Breast epithelium (tissue), 4 donors: Measurements from ENCODE around the gene HGF. TPM values are rescaled to one million over a fixed set of nuclear protein-coding genes. Genes with fewer than 3 reads are reported as not detected.

Experiments
- DNase-seq, 2 donors: peaks; one replicate each; pipeline ENCODE4 v3.0.0-alpha.2; 2019; ENCODE audit warnings: low spot score in 2 of 2
- H3K27ac ChIP-seq, 2 donors: fragments of 200-600 bp; sonication (generic) in 1 of 2; one replicate each; pipeline ENCODE4 v1.5.1; 2016 to 2019; ENCODE audit warnings: mild to moderate bottlenecking in 1 of 2
- H3K27me3 ChIP-seq, 2 donors: fragments of 200-600 bp; sonication (generic) in 1 of 2; one replicate each; pipeline versions ENCODE4 v1.5.1 to v1.6.0; 2017 to 2019; ENCODE audit warnings: control low read depth in 1 of 2, mild to moderate bottlenecking in 1 of 2
- H3K36me3 ChIP-seq: fragments of 200-600 bp; one replicate; pipeline ENCODE4 v1.5.1; 2019
- H3K4me1 ChIP-seq, 2 donors: fragments of 200-600 bp; sonication (generic); one replicate each; pipeline ENCODE4 v1.5.1; 2016 to 2019; ENCODE audit warnings: control low read depth in 1 of 2
- H3K4me3 ChIP-seq, 3 donors: fragments of 200-600 bp; sonication (generic); 1 replicate in 2 of 3; 2 replicates in 1 of 3; pipeline ENCODE4 v1.5.1; 2016 to 2019; ENCODE audit warnings: mild to moderate bottlenecking in 3 of 3, moderate library complexity in 2 of 3
- H3K9me3 ChIP-seq, 2 donors: fragments of 200-600 bp; sonication (generic) in 1 of 2; one replicate each; pipeline ENCODE4 v1.5.1; 2016 to 2019; ENCODE audit warnings: control low read depth in 1 of 2
- CTCF ChIP-seq, 3 donors: fragments of 450-650 bp; IDR thresholded peaks; one replicate each; pipeline ENCODE4 v1.5.1; 2016 to 2017; ENCODE audit warnings: antibody characterized with exemption in 3 of 3, mild to moderate bottlenecking in 3 of 3, moderate library complexity in 3 of 3
- POLR2A ChIP-seq: fragments of 450-650 bp; IDR thresholded peaks from one replicate; pipeline ENCODE4 v1.6.1; 2016; ENCODE audit warnings: antibody characterized with exemption, mild to moderate bottlenecking, moderate library complexity
- POLR2AphosphoS5 ChIP-seq, 3 donors: sonication (generic); formaldehyde crosslinking; IDR thresholded peaks; one replicate each; pipeline ENCODE4 v1.6.1; 2017; ENCODE audit warnings: antibody characterized with exemption in 3 of 3
- intact Hi-C: fragments of 100-400 bp; cut with DNase I; formaldehyde crosslinking; loops from one replicate; pipeline ENCODE4 v1.15.1; 2023; ENCODE audit warnings: low total_unique reads
- total RNA-seq, 3 donors: library from RNA; depleted of rRNA; stranded (reverse); fragments of >200 nt; gene quantifications; one replicate each; pipeline ENCODE4 v1.1.0, GENCODE V29; 2016

HGF gene
- total RNA-seq, 3 donors from 2014 or later = 8.5 to 15.7 (median 8.6) TPM

DNA sequence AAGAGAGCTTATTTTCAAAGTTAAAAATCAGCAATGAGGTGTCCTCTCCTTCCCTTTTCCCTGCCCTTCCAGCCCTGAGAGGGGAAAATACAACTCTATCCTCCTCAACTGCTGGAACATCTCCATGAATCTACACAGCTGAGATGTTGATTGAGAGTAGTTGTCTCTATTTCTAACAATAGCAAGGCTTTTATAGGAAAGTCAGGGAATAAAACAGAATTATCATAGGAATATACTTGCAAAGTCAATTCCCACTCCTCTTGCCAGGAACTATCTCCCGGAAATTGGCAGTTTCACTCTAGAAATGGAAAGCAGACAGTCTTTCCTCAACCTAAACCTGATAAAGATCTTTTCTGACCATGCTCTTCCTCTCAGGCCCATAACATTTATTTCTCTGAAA lies 8.8 kb downstream of the HGF start:
- DNase-seq = no peak
- intact Hi-C loops = no loop called here
- H3K27ac ChIP-seq = no peak overlapping the region
- H3K27me3 ChIP-seq = no peaks in the 10 kb centered on the region
- H3K9me3 ChIP-seq = no peaks in the 10 kb centered on the region
- H3K36me3 ChIP-seq = no peaks in the 10 kb centered on the region
- H3K4me3 ChIP-seq = no peak overlapping the region
- TF ChIP-seq CTCF (IDR thresholded peaks at IDR 0.05) (no peak), POLR2AphosphoS5 (IDR thresholded peaks at IDR 0.05) (no peak), POLR2A (no peak)
- no peaks in the 10 kb centered on the region for H3K4me1 ChIP-seq

GRCh38 chr7:81754918-81755696 lies 14.7 kb downstream of the HGF start:
- intact Hi-C loops = no loop called here
- TF ChIP-seq POLR2A = no peak
- no peak for TF ChIP-seq CTCF (IDR thresholded peaks at IDR 0.05)
- no peak for TF ChIP-seq POLR2AphosphoS5 (IDR thresholded peaks at IDR 0.05)
- Histone ChIP-seq H3K36me3 (no peaks in the 10 kb centered on the region), H3K9me3 (no peaks in the 10 kb centered on the region), H3K4me3 (no peak overlapping the region), H3K4me1 (no peaks in the 10 kb centered on the region), H3K27ac (no peak overlapping the region), H3K27me3 (no peaks in the 10 kb centered on the region)
- DNase-seq = no peak

DNA sequence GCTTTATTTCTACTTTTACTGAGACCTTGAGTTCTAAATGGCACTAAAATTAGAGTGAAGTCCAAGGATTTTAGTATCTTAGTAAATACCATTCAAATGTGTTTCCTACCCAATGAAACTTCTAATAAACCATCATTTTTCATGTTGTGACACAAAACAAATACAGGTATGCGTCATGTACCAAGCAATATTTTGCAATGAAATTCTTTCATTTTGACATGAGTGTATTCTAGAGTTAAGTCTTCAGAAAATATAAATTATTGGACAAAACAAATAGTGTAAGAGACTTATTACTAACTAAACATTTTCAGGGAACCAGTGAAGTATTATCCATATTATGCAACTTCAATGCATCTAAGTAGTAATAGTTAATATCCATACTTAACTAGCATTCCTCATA lies 16.5 kb downstream of the HGF start:
- intact Hi-C loops = no loop called here
- no peak overlapping the region for H3K4me3 ChIP-seq
- TF ChIP-seq CTCF (IDR thresholded peaks at IDR 0.05) (no peak), POLR2AphosphoS5 (IDR thresholded peaks at IDR 0.05) (no peak), POLR2A (no peak)
- H3K4me1 ChIP-seq = no peaks in the 10 kb centered on the region
- DNase-seq = no peak
- no peak overlapping the region for H3K27ac ChIP-seq
- H3K9me3 ChIP-seq = no peaks in the 10 kb centered on the region
- H3K36me3 ChIP-seq = no peaks in the 10 kb centered on the region
- no peaks in the 10 kb centered on the region for H3K27me3 ChIP-seq

DNA sequence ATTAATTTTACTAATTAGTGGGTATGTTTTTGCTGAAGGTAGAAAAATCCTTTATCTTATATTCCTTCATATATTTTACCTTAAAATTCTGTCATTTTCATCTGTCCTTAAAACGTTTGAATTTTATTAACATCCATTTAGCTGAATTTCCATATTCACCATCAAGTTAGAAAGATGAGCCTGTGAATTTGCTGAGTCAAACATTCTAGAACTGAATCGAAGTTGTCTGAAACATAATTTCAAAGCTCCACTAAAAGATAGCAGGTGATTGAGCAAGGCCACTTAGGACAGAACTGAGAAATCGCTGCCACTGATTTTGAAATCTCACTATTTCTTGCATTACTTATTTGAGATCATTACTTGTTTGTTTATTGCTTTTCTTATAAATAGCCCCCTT lies 17.5 kb downstream of the HGF start:
- Histone ChIP-seq H3K27ac (no peak overlapping the region), H3K27me3 (no peaks in the 10 kb centered on the region), H3K9me3 (no peaks in the 10 kb centered on the region), H3K4me3 (no peak overlapping the region), H3K4me1 (no peaks in the 10 kb centered on the region), H3K36me3 (no peaks in the 10 kb centered on the region)
- TF ChIP-seq POLR2A = no peak
- intact Hi-C loops = no loop called here
- no peak for DNase-seq

DNA sequence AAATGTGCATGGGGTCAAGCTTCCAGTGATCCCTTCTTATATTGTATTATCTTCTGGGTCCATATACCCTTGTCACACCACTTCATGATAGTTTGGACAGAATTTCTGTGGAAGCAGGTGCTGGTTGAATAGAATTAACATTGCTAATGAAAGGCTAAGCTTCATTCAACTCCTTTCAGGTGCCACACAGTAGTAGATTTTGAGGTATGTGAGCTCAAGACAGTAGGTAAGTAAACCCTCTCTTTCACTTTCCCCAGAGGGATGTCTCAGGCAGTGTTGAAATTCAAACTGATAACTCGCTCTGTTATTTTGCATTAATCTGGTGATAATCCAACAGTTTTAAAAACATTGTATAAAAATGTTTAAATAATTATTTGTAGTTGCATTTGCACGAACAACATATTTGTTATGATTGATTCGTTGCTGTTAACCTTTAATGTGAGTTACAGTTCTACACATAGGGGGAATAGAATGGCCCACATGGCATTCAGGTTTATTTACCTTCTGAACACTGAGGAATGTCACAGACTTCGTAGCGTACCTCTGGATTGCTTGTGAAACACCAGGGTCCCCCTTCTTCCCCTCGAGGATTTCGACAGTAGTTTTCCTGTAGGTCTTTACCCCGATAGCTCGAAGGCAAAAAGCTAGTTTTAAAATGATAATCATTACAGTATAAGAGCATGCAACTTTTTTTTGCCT lies 18.1 kb downstream of the HGF start:
- no peak overlapping the region for H3K4me3 ChIP-seq
- no peak for TF ChIP-seq POLR2A
- TF ChIP-seq POLR2AphosphoS5 (IDR thresholded peaks at IDR 0.05) = no peak
- no peak for TF ChIP-seq CTCF (IDR thresholded peaks at IDR 0.05)
- no peaks in the 10 kb centered on the region for H3K36me3 ChIP-seq
- intact Hi-C loops = no loop called here
- H3K4me1 ChIP-seq = no peaks in the 10 kb centered on the region
- H3K27me3 ChIP-seq = no peaks in the 10 kb centered on the region
- no peaks in the 10 kb centered on the region for H3K9me3 ChIP-seq
- DNase-seq = no peak
- H3K27ac ChIP-seq = no peak overlapping the region
